GM18502 (cell line): ENCODE data around the gene AXL.
A peak's percentile ranks its signal among the peaks of the same experiment; 100 is the strongest.

Experiments used
- ATAC-seq: cut with Tn5 transposase; IDR thresholded peaks from one replicate; pipeline ENCODE4 v1.9.1; 2021; ENCODE audit warnings: mild to moderate bottlenecking; ENCODE audit not compliant: unreplicated experiment, poor library complexity

The AXL gene

DNA sequence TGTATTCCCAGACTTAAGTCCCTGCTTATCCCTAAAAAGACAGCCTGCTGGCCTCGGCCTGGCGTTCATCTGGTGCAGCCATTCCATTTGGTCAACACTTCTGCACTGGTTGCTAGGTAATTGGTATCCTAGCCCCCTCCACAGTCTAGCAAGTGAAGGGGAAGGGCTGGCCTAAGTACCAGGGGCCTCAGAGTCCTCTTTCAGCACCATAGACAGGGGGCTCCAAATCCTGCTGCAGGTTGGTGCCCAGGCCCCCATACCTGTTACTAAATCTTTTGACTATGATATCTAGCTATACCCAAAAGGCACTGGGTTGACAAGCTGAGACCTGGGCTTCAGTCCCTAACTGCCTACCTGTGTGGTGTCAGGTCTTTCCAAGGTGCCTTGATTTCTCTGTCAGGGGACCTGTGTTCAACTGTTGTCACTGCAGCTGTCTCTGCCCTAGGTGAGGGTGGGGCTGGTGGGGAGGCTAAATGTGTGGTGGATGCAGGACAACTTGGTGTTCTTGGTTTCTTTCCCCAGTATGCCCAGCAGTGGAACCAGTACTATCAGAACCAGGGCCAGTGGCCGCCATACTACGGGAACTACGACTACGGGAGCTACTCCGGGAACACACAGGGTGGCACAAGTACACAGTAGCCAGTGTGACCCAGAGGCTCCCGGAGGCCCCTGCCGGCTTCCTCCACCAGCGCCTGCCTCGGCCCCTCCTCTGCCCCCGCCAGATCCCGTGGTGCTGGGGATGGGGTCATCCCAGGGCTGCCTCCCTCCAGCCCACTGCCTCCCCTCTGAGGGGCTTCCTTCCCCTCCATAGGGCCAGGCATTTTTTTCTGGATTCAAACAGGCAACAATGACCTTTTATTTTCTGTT is 87.1 kb downstream of the AXL start:
- no peak for ATAC-seq

GRCh38 chr19:41307090-41307875 is 88.3 kb downstream of the AXL start:
- no peak for ATAC-seq

DNA sequence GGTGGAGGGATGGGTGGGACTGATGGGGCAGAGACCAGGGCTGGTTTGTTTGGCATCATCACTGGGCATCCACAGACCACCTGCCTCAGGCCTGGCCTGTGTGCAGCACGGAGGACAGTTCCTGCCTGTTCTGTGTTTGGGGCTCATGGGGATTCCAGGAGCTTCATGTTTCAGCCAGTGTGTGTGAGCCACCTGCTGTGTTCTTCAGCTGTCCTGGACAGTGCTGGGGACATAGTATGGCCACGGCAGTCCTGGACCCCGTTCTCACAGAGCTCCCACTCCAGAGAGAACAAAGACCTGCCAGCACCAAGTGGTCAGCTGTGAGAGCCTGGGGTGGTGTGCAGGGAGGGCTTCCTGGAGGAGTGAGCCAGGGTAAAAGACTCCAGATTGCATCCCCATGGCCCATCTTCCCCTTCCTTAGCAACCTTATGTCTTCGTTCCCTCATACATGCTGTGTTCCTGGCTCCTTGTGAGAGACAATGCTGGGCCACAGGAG is 89.0 kb downstream of the AXL start:
- no peak for ATAC-seq

GRCh38 chr19:41308450-41309179 is 89.6 kb downstream of the AXL start:
- no peak for ATAC-seq

GRCh38 chr19:41309180-41310032 is 90.4 kb downstream of the AXL start:
- no peak for ATAC-seq

DNA sequence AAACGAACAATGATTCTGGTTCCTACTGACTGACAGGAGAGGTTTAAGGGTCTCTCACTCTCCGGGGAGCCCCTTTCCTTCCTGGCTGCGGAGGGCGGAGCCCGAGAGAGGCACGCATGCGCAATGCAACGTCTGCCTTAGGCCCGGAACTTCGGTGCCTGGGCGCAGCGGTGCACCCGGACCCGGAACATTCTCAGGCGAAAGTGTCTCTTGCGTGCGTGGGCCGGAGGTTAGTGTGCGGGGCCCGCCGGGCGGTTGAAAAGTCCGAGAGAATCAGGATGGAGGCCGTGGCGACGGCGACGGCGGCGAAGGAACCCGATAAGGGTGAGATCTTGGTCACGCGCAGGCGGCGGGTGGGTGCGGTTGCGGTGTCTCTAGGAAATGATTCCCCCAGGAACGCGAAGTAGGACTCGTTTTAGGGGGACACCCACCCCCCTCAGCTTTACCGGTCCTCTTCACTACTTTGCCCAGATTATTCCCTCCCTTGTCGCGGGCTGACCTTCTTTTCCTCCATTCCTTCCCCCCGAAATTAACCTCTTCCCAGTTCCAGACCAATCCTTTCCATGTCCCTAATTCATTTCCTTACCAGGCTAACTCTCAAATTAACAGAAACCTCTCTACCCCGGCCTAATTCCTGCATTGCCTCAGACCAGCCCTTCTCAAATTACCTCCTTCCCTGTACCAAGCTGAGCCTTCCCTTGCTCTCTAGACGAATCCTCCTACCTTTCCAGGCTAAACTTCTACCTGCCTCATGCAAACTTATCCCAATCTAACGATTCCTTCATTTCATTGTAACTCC is 91.2 kb downstream of the AXL start, which contains the start of gene CCDC97:
Gene CCDC97, plus strand, starts transcription at position 140 of the 799 bp plus-strand sequence. Its CDS starts 139 bp downstream, at position 279.
- ATAC-seq: peak; percentile 72

DNA sequence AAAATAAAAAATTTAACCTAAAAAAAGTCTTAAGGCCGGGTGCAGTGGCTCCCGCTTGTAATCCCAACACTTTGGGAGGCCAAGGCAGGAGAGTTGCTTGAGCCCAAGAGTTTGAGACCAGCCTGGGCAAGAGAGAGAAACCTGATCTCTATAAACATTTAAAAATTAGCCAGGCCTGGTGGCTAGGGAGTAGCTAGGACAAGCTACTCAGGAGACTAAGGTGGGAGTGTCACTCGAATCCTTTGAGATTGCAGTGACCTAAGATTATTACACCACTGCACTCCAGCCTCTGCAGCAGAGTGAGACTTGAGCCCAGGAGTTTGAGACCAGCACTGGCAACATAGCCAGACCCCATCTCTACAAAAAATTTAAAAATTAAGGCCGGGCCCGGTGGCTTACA is 92.0 kb downstream of the AXL start:
- no peak for ATAC-seq
